ENCODE data around the gene RNLS.
"Not testable (repeated sequence)": the region's sequence is repeated elsewhere in the genome, so short reads cannot be mapped to it uniquely, and the experiment has no call there.

The RNLS gene

GRCh38 chr10:88491314-88491713 lies 91.8 kb downstream of the RNLS start:
- no peak overlapping the region for H3K4me3 ChIP-seq (replicated peaks in 1 of 2; ENCODE audit: low read depth in 2 of 2, low read length in 2 of 2)
- no peak for TF ChIP-seq CTCF (IDR thresholded peaks at IDR 0.05; ENCODE audit: low read depth, low read length)
- DNase-seq (ENCODE audit: low read depth in 2 of 2), result no peak

- no peak for DNase-seq (ENCODE audit: low read depth in 2 of 2)
- no peak overlapping the region for H3K4me3 ChIP-seq (replicated peaks in 1 of 2; ENCODE audit: low read depth in 2 of 2, low read length in 2 of 2)
- no peak for TF ChIP-seq CTCF (IDR thresholded peaks at IDR 0.05; ENCODE audit: low read depth, low read length)
Measured at GRCh38 chr10:88490231-88490980, 92.7 kb downstream of the RNLS start.

- no peak overlapping the region for H3K4me3 ChIP-seq (replicated peaks in 1 of 2; ENCODE audit: low read depth in 2 of 2, low read length in 2 of 2)
- no peak for DNase-seq (ENCODE audit: low read depth in 2 of 2)
- no peak for TF ChIP-seq CTCF (IDR thresholded peaks at IDR 0.05; ENCODE audit: low read depth, low read length)
Measured at GRCh38 chr10:88489107-88489506, 94.0 kb downstream of the RNLS start.

- not testable (repeated sequence) for DNase-seq (ENCODE audit: low read depth in 2 of 2); H3K4me3 ChIP-seq (replicated peaks in 1 of 2; ENCODE audit: low read depth in 2 of 2, low read length in 2 of 2)
Measured at GRCh38 chr10:88486816-88487215, 96.3 kb downstream of the RNLS start.

- no peak overlapping the region for H3K4me3 ChIP-seq (replicated peaks in 1 of 2; ENCODE audit: low read depth in 2 of 2, low read length in 2 of 2)
- no peak for TF ChIP-seq CTCF (IDR thresholded peaks at IDR 0.05; ENCODE audit: low read depth, low read length)
- no peak for DNase-seq (ENCODE audit: low read depth in 2 of 2)
Measured at GRCh38 chr10:88482220-88482619, 100.9 kb downstream of the RNLS start.

GRCh38 chr10:88478256-88478655 lies 104.9 kb downstream of the RNLS start:
- no peak for TF ChIP-seq CTCF (IDR thresholded peaks at IDR 0.05; ENCODE audit: low read depth, low read length)
- H3K4me3 ChIP-seq (replicated peaks in 1 of 2; ENCODE audit: low read depth in 2 of 2, low read length in 2 of 2), result no peak overlapping the region
- no peak for DNase-seq (ENCODE audit: low read depth in 2 of 2)

GRCh38 chr10:88477343-88478085 lies 105.6 kb downstream of the RNLS start:
- no peak overlapping the region for H3K4me3 ChIP-seq (replicated peaks in 1 of 2; ENCODE audit: low read depth in 2 of 2, low read length in 2 of 2)
- DNase-seq (ENCODE audit: low read depth in 2 of 2), result peak in 1 of 2 donors; percentile 39
- TF ChIP-seq CTCF (IDR thresholded peaks at IDR 0.05; ENCODE audit: low read depth, low read length), result no peak
